ENCODE data around the gene KANK2.
"Not testable (repeated sequence)": the region's sequence is repeated elsewhere in the genome, so short reads cannot be mapped to it uniquely, and the experiment has no call there.

KANK2 gene

DNA sequence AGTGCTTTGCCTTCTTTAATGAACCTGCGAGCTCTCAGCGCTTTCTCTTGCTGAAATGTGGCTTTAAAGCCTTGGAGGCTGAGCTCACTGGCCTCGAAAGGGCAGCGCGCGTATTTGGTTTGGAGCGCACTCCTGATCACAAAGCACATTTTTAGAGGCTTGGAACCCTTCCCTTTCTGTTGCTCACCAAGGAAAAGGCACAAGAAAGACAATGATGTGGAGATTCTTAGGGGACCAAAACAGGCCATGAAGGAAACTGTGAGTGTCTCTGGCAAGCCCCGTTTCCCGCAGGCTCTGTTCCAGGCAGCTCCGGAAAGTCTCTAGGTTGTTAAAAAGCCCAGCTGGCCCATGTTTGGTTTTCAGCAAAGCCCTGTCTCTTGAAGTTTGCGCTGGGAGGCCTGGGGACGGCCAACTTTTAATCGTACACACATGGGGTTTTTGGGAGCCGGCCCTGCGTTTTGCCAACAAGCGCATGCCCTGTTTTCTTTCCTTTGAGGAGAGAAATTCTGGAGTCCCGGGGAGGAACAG lies 32.4 kb downstream of the KANK2 start:
- peak overlapping the region; percentile 1 to 97 (median 61) for H3K27ac Mint-ChIP-seq
- H3K4me1 Mint-ChIP-seq = peaks cover 25% of the 10 kb centered on the region
- TF ChIP-seq, protein P1, sequence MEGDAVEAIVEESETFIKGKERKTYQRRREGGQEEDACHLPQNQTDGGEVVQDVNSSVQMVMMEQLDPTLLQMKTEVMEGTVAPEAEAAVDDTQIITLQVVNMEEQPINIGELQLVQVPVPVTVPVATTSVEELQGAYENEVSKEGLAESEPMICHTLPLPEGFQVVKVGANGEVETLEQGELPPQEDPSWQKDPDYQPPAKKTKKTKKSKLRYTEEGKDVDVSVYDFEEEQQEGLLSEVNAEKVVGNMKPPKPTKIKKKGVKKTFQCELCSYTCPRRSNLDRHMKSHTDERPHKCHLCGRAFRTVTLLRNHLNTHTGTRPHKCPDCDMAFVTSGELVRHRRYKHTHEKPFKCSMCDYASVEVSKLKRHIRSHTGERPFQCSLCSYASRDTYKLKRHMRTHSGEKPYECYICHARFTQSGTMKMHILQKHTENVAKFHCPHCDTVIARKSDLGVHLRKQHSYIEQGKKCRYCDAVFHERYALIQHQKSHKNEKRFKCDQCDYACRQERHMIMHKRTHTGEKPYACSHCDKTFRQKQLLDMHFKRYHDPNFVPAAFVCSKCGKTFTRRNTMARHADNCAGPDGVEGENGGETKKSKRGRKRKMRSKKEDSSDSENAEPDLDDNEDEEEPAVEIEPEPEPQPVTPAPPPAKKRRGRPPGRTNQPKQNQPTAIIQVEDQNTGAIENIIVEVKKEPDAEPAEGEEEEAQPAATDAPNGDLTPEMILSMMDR (IDR thresholded peaks at IDR 0.05; ENCODE audit: unreplicated experiment in 3 of 3) = no peak
- peaks cover 57% of the 10 kb centered on the region for H3K36me3 Mint-ChIP-seq (ENCODE audit: low read depth)
- H3K9me3 Mint-ChIP-seq = peaks cover 3% of the 10 kb centered on the region
- no peaks in the 10 kb centered on the region for H3K27me3 Mint-ChIP-seq (ENCODE audit: low read depth)
- peak overlapping the region in 1 of 3 experiments; percentile 64 for H3K4me3 Mint-ChIP-seq

DNA sequence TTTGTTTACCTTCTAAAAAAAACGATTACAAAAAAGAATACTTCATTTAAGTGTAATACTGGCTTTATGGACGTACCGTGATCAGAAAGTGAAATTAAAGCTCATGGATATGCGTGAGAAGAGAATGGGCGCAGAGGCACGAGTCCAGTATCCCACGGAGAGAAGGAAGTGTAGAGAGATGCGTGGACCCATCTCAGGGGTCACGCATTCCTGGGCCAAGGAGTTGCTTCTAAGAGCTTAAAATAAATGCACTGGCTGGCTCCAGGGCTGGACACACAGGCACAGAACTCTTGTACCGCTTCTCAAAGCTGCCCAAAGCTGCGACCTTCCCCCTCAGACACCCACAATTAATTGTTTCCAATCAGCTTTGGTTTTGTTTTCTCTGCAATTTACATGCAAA lies 33.0 kb downstream of the KANK2 start:
- TF ChIP-seq, protein P1 (IDR thresholded peaks at IDR 0.05; ENCODE audit: unreplicated experiment in 3 of 3) = no peak
- peaks cover 3% of the 10 kb centered on the region for H3K9me3 Mint-ChIP-seq
- H3K27ac Mint-ChIP-seq = peak overlapping the region; percentile 1 to 97 (median 61)
- peaks cover 55% of the 10 kb centered on the region for H3K36me3 Mint-ChIP-seq (ENCODE audit: low read depth)
- peaks cover 31% of the 10 kb centered on the region for H3K4me1 Mint-ChIP-seq
- no peak overlapping the region for H3K4me3 Mint-ChIP-seq
- H3K27me3 Mint-ChIP-seq (ENCODE audit: low read depth) = no peaks in the 10 kb centered on the region

DNA sequence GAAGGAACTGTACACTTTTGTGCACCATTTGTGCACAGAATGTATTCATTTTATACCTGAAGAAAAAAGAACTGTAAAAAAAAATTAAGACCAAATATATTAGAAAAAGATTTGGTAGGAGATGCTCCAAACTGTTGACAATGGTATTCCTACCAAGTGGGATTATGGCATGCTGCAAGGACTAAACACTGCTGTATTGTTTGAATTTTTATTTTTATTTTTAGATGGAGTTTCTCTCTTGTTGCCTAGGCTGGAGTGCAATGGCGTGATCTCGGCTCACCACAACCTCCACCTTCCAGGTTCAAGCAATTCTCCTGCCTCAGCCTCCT lies 36.9 kb downstream of the KANK2 start:
- H3K4me3 Mint-ChIP-seq; H3K9me3 Mint-ChIP-seq; H3K27me3 Mint-ChIP-seq (ENCODE audit: low read depth): not testable (repeated sequence)
- Mint-ChIP-seq H3K36me3 (ENCODE audit: low read depth) (peaks cover 27% of the 10 kb centered on the region), H3K27ac (peak overlapping the region; percentile 55 to 93 (median 84)), H3K4me1 (peaks cover 40% of the 10 kb centered on the region)

DNA sequence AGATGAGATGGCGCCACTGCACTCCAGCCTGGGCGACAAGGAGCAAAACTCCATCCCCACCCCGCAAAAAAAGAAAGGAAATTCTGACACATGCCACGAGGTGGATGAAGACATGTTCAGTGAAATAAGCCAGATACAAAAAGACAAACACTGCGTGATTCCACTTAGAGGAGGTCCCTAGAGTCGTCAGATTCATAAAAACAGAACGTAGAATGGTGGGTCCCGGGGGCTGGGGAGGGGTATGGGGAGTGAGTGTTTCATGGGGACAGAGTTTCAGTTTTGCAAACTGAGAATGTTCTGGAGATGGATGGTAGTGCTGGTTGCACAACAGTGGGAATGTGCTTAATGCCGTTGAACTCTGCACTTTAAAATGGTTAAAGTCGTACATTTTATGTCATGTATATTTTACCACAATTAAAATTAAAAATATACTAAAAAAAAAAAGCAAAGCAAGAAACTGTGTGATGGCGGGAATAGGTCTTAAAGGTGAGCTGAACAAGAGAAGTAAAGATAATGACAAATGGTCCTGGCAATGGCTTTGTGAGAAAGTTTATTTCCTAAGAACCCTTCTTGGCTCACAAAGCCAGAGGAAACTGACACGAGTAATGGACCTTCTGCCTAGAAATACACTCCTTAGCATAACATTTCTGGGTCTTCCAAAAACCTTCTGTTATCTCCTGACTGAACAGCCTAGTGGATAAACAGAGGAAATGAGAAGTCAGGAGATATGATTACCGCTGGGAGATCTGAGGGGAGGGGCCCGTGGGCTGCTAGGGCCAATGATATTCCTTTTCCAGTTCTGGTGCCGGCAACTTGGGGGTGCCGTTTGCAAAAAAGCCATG lies 37.5 kb downstream of the KANK2 start:
- Mint-ChIP-seq H3K4me3 (peak overlapping the region in 1 of 3 experiments; percentile 33), H3K4me1 (peaks cover 35% of the 10 kb centered on the region), H3K36me3 (ENCODE audit: low read depth) (peaks cover 21% of the 10 kb centered on the region), H3K9me3 (peaks cover 3% of the 10 kb centered on the region), H3K27me3 (ENCODE audit: low read depth) (no peaks in the 10 kb centered on the region), H3K27ac (peak overlapping the region; percentile 55 to 93 (median 84))
- TF ChIP-seq, protein P1 (IDR thresholded peaks at IDR 0.05; ENCODE audit: unreplicated experiment in 3 of 3) = peak in 1 of 3 experiments; percentile 8

DNA sequence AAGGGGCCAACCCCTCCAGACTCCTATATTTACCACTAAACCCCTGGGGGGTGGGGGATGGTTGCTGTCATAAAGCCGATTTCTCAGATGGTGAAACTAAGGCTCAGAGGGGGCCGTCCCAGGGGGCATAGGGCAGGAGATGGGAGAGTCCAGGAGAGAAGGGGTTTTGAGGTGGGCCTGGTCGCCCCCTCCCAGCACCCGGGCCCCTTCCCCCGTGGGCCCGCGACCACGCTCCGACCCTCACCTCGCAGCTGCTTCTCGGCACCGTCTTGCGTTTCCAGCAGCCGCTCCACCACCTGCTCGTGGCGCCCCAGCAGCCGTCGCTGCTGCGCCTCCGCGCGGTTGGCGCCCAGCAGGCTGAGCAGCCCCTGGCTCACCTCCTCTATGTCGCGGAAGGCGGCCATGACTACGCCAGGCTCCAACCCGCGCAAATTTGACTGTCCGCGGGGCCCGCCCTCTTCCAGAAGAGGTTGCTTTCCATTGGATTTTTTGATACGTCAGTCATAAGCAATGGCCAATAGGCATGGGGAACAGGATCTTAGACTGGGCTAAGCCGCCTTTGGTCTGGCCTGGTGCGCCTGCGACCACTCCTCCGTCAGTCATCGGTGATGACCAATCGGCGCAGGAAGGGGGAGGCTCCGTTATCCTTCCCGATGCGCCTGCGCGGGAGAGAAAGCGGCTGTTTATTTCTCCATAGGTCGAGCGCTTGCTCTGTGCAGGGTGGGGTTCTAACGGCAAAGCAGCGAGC lies 41.8 kb downstream of the KANK2 start, which contains the start of gene SPC24:
Gene SPC24 (minus strand): TSS at position 410 of the 748 bp plus-strand sequence. CDS start 6 bp downstream, at position 404.
- Mint-ChIP-seq H3K36me3 (ENCODE audit: low read depth) (peaks cover 8% of the 10 kb centered on the region), H3K27ac (peak within 1 kb of the TSS; percentile 88 to 96 (median 96)), H3K27me3 (ENCODE audit: low read depth) (no peaks in the 10 kb centered on the region), H3K4me1 (peaks cover 49% of the 10 kb centered on the region), H3K9me3 (peaks cover 3% of the 10 kb centered on the region), H3K4me3 (peak within 1 kb of the TSS; percentile 83 to 88 (median 88))
- TF ChIP-seq, protein P1 (IDR thresholded peaks at IDR 0.05; ENCODE audit: unreplicated experiment in 3 of 3) = no peak

DNA sequence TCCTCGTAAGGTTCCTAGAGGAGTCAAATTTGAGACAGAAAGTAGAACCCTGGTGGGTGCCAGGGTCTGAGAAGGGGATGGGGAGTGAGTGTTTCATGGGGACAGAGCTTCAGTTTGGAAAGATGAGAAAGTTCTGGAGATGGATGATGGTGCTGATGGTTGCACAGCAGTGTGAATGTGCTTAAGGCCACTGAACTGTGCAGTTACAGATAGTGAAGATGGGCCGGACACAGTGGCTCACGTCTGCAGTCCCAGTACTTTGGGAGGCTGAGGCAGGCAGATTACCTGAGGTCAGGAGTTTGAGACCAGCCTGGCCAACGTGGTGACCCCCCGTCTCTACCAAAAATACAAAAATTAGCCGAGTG lies 42.7 kb downstream of the KANK2 start:
- Mint-ChIP-seq H3K9me3 (no peaks in the 10 kb centered on the region), H3K4me1 (peaks cover 42% of the 10 kb centered on the region)
- TF ChIP-seq, protein P1 (IDR thresholded peaks at IDR 0.05; ENCODE audit: unreplicated experiment in 3 of 3) = no peak

More for the DNA sequence above, 42.7 kb downstream of the KANK2 start:
- Mint-ChIP-seq H3K27ac (peak overlapping the region; percentile 34 to 43 (median 36)), H3K4me3 (peak overlapping the region; percentile 83 to 88 (median 88)), H3K27me3 (ENCODE audit: low read depth) (no peaks in the 10 kb centered on the region), H3K36me3 (ENCODE audit: low read depth) (peaks cover 4% of the 10 kb centered on the region)
